Measurements from ENCODE around the gene C11orf71. TPM values are rescaled to one million over a fixed set of nuclear protein-coding genes. Genes with fewer than 3 reads are reported as not detected.

Gene C11orf71
- total and polyA plus RNA-seq, 5 donors = 6.7 to 13.6 (median 8.7) TPM

DNA sequence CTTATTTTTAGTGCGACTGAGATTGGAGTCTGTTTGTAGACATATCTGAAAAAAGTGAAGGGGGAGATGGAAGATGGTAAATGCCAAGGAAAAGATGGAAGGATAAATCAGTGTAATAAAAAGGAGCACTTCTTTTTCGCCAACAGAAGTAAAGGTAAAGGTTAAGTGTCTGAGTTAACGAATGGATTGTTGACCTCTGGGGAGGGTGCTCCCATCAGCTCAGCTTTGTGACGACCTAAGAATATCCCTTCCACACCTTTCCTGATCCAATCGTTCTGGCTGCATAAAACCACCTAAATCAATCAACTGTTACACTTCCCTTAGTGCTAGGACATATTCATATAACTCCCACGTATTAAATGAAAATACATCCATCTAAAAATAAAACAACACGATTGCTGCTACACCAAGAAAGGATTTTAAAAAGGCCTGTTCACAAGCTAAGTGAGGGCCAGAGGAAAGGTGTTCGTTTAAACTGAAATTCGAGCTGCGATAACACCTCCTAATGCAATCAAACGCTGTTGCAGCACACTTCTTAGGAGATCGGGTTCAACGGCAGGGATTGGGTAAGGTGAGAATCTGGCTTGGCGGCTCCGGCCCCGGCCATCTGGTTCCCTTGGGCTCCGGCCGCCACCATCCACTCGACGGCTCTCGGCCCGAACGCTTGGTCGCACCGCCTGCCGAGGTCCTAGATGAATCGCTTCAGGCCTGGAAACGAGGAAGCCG lies 658 bp downstream of the C11orf71 start:
- ATAC-seq (peak; percentile 63 to 68), DNase-seq (peak in 1 of 3 donors; percentile 86)
- H3K27ac ChIP-seq (ENCODE audit: low read length) = peak overlapping the region; percentile 96
- intact Hi-C loops (cut with DNase I) = loop anchor here in 1 of 4 donors (5.0 kb wide), 1 partner anchor 38 kb away; the partner anchor contains the start of gene REXO2
- no peaks in the 10 kb centered on the region for H3K4me1 ChIP-seq (ENCODE audit: control insufficient read depth, insufficient read depth, low read length)
- no peaks in the 10 kb centered on the region for H3K9me3 ChIP-seq (ENCODE audit: control insufficient read depth, low read length)
- 5% methylated on average over 29 of the region's 29 CpGs for WGBS
- H3K27me3 ChIP-seq (ENCODE audit: control insufficient read depth, insufficient read depth) = no peaks in the 10 kb centered on the region
- peak overlapping the region; percentile 98 for H3K4me3 ChIP-seq (ENCODE audit: low read length)

DNA sequence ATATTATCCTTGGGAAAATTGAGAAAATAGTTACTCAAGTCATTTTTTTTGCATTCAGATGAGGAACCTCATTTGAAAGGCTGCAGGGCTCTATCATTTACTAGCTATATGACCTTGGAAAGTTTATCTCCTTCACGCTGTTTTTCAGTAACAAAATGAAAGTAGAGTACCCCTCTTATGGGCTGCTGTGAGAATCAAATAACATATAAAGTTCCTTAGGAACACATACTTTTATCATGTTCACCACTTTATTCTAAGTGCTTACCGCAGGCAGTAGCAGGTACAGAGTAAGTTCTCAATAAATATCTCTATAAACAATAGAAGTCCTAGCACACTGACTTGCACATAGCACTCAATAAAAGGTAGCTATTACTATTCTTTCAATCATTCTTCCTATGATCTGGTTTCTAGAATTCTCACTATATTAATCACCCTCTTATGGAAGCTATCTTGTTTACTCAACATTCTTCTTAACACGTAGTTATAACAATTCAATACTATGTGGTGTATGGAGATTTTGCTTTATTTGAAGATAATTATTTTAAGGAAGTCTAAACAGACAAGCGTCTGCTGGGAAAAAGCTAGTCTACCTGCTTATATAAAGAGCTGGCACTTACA lies 1.9 kb downstream of the C11orf71 start:
- DNase-seq = no peak
- Histone ChIP-seq H3K27me3 (ENCODE audit: control insufficient read depth, insufficient read depth) (no peaks in the 10 kb centered on the region), H3K27ac (ENCODE audit: low read length) (no peak overlapping the region), H3K4me1 (ENCODE audit: control insufficient read depth, insufficient read depth, low read length) (no peaks in the 10 kb centered on the region), H3K9me3 (ENCODE audit: control insufficient read depth, low read length) (no peaks in the 10 kb centered on the region), H3K4me3 (ENCODE audit: low read length) (peak overlapping the region; percentile 26)
- WGBS = 78% methylated on average over 4 of the region's 4 CpGs
- no peak for ATAC-seq
- intact Hi-C loops (cut with DNase I) = no loop called here

DNA sequence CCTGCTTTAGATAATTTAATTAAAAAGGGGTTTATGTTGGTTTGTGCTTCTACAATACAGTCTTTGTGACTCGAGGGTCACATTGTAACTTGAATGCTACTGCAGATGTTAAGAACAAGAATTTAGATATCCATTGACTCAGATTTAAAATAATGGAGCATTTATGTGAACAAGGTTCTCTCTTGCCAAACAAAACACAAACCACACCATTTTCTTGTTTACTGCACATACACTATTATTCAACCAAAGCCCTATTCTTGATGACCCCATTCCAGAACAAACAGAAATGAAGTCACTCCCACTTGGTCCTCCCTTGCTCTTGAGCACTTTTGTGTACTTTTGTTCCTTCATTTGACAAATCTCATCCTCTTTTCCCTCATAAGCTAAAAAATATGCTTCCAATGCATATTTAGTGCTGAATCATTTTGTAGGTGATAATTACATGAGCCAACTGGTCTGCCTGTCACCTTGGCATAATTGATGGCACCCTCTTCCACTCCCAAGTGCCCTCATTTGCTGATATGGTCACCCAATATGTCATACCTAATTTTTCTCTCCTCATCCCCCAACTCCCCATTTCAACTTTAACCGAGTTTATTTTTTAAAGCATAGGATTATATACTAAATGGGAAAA lies 2.8 kb downstream of the C11orf71 start:
- H3K27ac ChIP-seq (ENCODE audit: low read length) = no peak overlapping the region
- ATAC-seq (no peak), DNase-seq (no peak)
- no peaks in the 10 kb centered on the region for H3K27me3 ChIP-seq (ENCODE audit: control insufficient read depth, insufficient read depth)
- H3K4me3 ChIP-seq (ENCODE audit: low read length) = no peak overlapping the region
- 55% methylated on average over 2 of the region's 2 CpGs for WGBS
- intact Hi-C loops (cut with DNase I) = no loop called here
- no peaks in the 10 kb centered on the region for H3K4me1 ChIP-seq (ENCODE audit: control insufficient read depth, insufficient read depth, low read length)
- no peaks in the 10 kb centered on the region for H3K9me3 ChIP-seq (ENCODE audit: control insufficient read depth, low read length)

DNA sequence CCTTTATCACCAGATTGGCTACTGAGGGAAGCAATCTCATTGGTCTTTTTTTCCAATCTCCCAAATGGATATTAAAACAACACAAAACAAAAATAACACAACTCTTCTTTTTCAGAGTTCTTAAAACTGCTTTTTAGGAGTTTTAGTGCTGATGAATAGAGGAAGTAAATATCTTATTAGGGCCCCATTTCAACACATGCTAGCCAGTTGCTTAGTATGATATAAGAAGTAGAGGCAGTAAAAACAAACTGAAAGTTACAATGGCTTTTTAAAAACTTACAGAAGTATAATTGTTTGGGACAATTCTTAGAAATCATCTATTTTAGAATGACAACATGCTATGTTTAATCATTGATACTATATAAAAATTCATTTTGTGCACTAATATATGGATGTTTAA lies 3.4 kb downstream of the C11orf71 start:
- Histone ChIP-seq H3K27me3 (ENCODE audit: control insufficient read depth, insufficient read depth) (no peaks in the 10 kb centered on the region), H3K4me1 (ENCODE audit: control insufficient read depth, insufficient read depth, low read length) (no peaks in the 10 kb centered on the region), H3K27ac (ENCODE audit: low read length) (no peak overlapping the region), H3K9me3 (ENCODE audit: control insufficient read depth, low read length) (no peaks in the 10 kb centered on the region), H3K4me3 (ENCODE audit: low read length) (no peak overlapping the region)
- ATAC-seq = no peak
- intact Hi-C loops (cut with DNase I) = no loop called here
- no peak for DNase-seq

DNA sequence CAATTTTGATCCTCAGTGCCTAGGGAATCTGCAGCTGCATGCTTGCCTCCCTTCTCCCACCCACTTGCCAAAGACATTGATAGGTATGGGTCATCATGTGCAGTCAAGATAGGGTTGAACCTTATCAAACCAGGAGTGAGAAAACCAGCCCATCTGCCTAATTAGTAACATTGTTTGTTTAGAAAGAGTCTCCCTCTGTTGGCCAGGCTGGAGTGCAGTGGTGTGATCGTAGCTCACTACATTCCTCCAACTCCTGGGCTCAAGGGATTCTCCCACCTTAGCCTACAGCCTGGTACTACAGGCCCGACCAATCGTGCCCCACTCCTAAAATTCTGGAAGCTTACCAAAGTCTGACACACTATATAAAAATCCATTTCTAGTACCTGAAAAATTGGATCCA lies 4.6 kb downstream of the C11orf71 start:
- Histone ChIP-seq H3K4me1 (ENCODE audit: control insufficient read depth, insufficient read depth, low read length) (no peaks in the 10 kb centered on the region), H3K27me3 (ENCODE audit: control insufficient read depth, insufficient read depth) (no peaks in the 10 kb centered on the region), H3K27ac (ENCODE audit: low read length) (no peak overlapping the region), H3K4me3 (ENCODE audit: low read length) (no peak overlapping the region), H3K9me3 (ENCODE audit: control insufficient read depth, low read length) (no peaks in the 10 kb centered on the region)
- DNase-seq = no peak
- ATAC-seq = no peak
- intact Hi-C loops (cut with DNase I) = no loop called here
- 50% methylated on average over 3 of the region's 3 CpGs for WGBS

DNA sequence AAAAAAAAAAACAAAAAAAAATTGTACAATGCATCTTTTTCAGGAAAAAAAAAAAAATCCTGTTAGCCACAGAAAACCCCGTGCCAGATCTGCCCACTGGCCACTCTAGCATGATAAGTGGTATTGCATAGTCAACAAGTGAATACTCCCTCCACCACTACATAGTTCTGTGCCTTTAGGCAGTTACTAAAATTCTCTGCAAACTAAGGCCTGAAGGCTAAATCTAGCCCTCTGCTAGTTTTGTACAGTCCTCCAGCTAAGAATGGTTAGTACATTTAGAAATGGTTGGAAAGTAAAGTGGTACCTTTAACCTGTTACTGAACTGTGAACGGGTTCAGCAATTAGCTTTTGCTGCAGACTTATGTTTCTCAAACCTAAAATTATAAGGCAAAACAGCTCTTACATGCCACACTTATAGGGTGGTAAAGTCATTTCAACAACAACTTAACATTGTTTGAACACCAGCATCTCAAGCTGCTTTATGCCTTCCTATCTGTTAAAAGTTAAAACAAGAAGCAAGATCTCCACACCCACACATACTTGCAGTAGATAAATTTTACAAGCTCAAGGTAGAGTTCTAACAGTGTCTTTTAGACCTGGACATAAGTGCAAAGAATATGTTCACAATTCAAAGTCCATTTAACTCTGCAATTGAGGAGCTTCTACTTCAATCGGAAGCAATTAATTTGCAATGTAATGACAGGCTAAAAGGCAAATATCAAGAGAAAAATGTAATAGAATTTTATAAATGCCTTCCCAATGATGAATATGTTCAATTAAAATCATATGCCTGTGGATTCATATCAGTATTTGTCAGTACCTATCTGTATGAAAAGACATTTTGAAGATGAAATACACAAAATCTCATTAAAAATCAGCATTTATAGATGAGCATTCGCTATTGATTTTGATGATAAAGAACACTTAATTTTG lies 7.3 kb downstream of the C11orf71 start:
- no peak overlapping the region for H3K4me3 ChIP-seq (ENCODE audit: low read length)
- H3K4me1 ChIP-seq (ENCODE audit: control insufficient read depth, insufficient read depth, low read length) = no peaks in the 10 kb centered on the region
- intact Hi-C loops (cut with DNase I) = no loop called here
- WGBS = 82% methylated on average over 4 of the region's 4 CpGs
- no peak overlapping the region for H3K27ac ChIP-seq (ENCODE audit: low read length)
- no peaks in the 10 kb centered on the region for H3K9me3 ChIP-seq (ENCODE audit: control insufficient read depth, low read length)
- no peak for DNase-seq
- H3K27me3 ChIP-seq (ENCODE audit: control insufficient read depth, insufficient read depth) = no peaks in the 10 kb centered on the region
- ATAC-seq = no peak

DNA sequence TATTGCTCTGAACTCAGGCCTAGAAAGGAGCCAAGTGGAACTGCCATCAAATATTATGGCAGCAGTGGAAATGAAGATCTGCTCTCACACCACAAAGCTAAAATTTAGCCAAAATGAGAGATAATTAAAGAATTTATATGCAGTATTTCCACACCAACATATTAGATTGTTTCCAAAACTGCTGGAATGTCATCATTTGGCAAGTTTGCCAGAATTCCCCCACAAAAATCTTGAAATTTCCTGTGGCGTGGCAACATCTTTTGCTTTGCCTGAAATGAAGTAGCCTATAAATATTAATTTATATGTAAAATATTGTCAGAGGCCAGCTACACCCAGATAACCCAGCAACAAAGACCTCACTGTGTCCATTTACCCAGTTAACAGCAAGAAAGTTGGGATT lies 13.8 kb downstream of the C11orf71 start:
- H3K4me3 ChIP-seq (ENCODE audit: low read length) = no peak overlapping the region
- H3K9me3 ChIP-seq (ENCODE audit: control insufficient read depth, low read length) = no peaks in the 10 kb centered on the region
- H3K4me1 ChIP-seq (ENCODE audit: control insufficient read depth, insufficient read depth, low read length) = no peaks in the 10 kb centered on the region
- ATAC-seq (no peak), DNase-seq (no peak)
- H3K27me3 ChIP-seq (ENCODE audit: control insufficient read depth, insufficient read depth) = no peaks in the 10 kb centered on the region
- WGBS = 64% methylated on average over 1 of the region's 1 CpG
- no peak overlapping the region for H3K27ac ChIP-seq (ENCODE audit: low read length)
- intact Hi-C loops (cut with DNase I) = no loop called here

DNA sequence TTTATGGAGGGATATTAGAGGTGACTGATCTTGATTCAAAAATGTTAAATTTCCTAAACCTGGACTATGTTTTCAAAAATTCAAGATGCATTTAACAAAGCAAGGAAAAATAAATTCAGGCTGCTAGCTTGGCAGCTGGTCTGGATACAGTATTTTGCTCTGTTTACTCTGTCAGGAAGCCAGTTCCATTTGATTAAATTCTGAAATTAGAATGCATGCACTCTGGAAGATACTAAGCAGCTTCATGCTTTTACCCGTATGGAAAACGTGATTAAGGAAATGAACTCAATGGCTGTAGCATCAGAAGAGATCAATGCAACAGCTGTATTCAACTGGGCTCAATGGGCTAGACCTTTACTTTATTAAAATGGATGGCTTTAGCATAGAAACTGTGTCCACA lies 14.2 kb downstream of the C11orf71 start:
- no peaks in the 10 kb centered on the region for H3K4me1 ChIP-seq (ENCODE audit: control insufficient read depth, insufficient read depth, low read length)
- ATAC-seq (no peak), DNase-seq (no peak)
- intact Hi-C loops (cut with DNase I) = no loop called here
- H3K9me3 ChIP-seq (ENCODE audit: control insufficient read depth, low read length) = no peaks in the 10 kb centered on the region
- H3K27me3 ChIP-seq (ENCODE audit: control insufficient read depth, insufficient read depth) = no peaks in the 10 kb centered on the region
- no peak overlapping the region for H3K4me3 ChIP-seq (ENCODE audit: low read length)
- WGBS = 39% methylated on average over 2 of the region's 2 CpGs
- no peak overlapping the region for H3K27ac ChIP-seq (ENCODE audit: low read length)

DNA sequence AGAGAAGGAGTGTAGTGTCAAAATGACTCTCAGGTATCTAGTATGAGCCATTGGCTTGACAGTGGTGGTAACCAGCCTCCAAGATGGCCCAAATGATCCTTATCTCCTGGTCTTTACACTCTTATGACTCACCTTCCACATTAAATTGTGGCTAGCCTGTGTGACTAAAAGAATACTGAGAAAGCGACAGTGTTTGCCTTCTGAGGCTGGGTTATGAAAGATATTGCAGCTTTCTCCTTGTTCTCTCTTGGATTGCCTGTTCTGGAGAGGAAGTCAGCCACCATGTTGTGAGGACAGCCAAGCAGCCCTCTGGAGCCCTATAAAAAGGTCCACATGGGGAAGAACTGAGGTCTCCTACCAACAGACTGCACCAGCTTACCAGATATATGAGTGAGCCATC lies 15.8 kb downstream of the C11orf71 start:
- no peak overlapping the region for H3K27ac ChIP-seq (ENCODE audit: low read length)
- intact Hi-C loops (cut with DNase I) = no loop called here
- no peak overlapping the region for H3K4me3 ChIP-seq (ENCODE audit: low read length)
- ATAC-seq (no peak), DNase-seq (no peak)
- 95% methylated on average over 1 of the region's 1 CpG for WGBS
- no peaks in the 10 kb centered on the region for H3K9me3 ChIP-seq (ENCODE audit: control insufficient read depth, low read length)
- no peaks in the 10 kb centered on the region for H3K4me1 ChIP-seq (ENCODE audit: control insufficient read depth, insufficient read depth, low read length)
- H3K27me3 ChIP-seq (ENCODE audit: control insufficient read depth, insufficient read depth) = no peaks in the 10 kb centered on the region

DNA sequence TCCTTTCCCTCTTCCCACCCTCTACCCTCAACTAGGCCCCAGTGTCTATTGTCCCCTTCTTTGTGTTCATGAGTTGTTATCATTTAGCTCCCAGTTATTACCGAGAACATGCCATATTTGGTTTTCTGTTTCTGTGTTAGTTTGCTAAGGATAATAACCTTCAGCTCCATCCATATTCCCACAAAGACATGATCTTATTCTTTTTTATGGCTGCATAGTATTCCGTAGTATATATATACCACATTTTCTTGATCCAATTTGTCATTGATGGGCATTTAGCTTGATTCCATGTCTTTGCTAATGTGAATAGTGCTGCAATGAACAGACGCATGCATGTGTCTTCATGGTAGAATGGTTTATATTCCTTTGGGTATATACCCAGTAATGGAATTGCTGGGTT lies 17.8 kb downstream of the C11orf71 start:
- Histone ChIP-seq H3K4me3 (ENCODE audit: low read length) (no peak overlapping the region), H3K27ac (ENCODE audit: low read length) (no peak overlapping the region), H3K9me3 (ENCODE audit: control insufficient read depth, low read length) (no peaks in the 10 kb centered on the region), H3K4me1 (ENCODE audit: control insufficient read depth, insufficient read depth, low read length) (no peaks in the 10 kb centered on the region), H3K27me3 (ENCODE audit: control insufficient read depth, insufficient read depth) (no peaks in the 10 kb centered on the region)
- WGBS = 65% methylated on average over 3 of the region's 3 CpGs
- no peak for ATAC-seq
- no peak for DNase-seq
- intact Hi-C loops (cut with DNase I) = no loop called here
